GM19240 (cell line): ENCODE data around the gene FRMPD1.
A peak's percentile ranks its signal among the peaks of the same experiment; 100 is the strongest.
"Not testable (repeated sequence)": the region's sequence is repeated elsewhere in the genome, so short reads cannot be mapped to it uniquely, and the experiment has no call there.

Experiments used
- DNase-seq: peaks from one replicate; pipeline ENCODE4 v3.0.0; 2011; ENCODE audit warnings: low spot score; ENCODE audit not compliant: insufficient read length

The FRMPD1 gene, protein sequence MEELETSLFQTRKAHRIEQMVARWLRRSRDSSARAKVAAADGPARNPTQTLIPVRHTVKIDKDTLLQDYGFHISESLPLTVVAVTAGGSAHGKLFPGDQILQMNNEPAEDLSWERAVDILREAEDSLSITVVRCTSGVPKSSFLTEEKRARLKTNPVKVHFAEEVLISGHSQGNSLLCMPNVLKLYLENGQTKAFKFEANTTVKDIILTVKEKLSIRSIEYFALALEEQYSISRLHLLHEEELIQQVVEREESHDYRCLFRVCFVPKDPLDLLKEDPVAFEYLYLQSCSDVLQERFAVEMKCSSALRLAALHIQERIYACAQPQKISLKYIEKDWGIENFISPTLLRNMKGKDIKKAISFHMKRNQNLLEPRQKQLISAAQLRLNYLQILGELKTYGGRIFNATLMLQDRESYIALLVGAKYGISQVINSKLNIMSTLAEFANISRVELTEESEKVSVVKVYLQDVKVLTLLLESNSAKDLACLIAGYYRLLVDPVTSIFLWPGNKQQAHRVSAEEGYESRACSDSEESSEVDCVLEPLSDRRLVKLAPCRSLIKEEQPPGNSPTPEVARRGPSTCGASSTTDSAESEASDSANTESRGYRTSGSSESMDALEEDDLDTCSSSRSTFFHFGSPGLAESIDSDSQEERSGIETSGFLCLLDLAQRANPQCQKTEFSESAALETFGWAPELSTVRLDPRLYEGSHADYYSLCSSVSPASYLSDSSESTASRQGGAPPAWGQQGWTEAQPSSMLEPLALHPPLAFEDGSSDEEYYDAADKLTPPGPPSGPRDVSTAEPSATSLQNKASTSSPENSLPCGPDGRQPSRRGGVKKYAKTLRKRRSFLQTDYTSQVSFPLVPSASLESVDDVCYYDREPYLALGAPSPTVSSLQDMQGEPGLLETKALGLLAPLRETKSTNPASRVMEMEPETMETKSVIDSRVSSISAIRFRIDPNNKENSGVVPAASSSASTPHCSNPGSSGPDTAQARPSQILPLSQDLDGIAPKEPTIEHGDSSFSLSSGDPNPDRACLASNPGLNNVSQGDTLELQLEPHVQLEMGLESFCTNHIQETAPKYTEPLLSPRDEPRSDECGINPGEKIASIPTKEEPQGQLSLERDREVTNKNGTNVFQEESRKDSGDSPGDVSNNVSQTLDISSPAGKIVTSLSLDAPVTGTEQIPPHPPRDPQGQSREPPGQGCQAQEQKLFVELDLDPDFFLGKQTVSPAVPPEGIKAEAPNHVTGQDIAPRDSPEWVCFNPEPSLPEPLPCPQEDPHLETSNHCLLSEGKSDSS (N-terminal part only)

DNA sequence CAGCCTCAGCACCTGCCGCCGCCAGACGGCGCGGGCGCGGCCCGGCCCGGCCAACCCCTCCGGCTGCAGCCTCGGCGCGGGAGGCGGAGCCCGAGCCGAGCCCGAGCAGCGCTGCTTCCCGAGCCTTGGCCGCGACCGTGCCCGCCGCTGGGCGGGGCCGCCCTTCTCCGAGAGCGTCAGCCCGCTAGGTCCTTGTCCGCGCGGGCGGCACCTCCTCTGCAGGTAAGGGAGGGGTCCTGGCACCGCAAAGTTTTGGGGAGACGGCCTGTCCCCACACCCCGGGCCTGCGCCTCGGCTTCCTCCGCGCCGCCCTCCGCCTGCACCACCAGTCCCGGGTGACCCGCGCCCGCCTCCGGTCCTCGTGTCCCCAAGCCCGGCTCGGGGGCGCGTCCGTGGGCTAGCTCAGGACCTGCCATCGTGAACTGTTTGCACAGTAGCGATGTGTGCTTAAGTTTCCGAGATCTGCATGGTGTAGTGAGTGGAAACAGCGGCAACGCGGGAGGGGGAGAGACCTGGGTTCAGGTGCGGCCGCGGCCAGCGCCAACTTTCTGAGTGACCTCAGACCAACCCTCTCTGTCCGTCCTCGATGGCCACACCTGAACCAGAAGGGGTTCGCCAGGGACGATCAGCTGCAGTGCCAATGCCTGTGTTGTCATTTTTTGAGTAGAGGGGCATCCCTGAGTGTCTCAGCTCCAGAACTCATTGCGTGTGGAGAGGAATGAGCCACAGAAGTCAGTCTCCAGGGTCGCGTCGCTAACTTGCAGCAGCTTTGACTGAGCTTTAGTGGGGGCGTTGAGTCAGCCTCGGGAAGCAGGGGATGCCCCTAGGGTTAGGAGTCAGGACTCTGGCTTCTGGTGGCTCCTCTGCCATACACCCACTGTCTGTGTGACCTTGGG lies at the start of gene FRMPD1:
Gene FRMPD1 (plus strand): TSS at position 82 of the 896 bp plus-strand sequence. CDS start 41,688 bp downstream, outside the sequence.
- peak; percentile 48 for DNase-seq

GRCh38 chr9:37602061-37602460 lies 48.7 kb upstream of the FRMPD1 start:
- not testable (repeated sequence) for DNase-seq

DNA sequence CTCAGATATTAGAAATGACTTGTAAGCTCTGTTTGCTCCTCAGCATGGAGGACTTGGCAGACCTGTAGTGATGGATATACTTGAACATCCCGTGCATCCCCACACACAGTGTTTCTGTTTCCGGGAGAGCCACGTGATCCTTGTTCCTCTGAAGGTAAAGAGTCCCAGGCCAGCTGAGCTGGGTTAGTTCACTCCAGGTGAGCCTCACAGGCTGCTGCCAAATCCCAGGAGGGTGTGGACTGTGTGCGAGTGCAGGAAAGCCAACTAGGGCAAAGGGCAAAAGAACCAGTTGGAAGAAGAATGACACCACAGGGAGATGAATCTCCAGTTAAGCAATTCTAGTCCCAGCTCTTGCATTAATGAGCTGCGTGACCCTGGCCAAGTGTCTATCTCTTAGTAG lies 47.9 kb upstream of the FRMPD1 start:
- no peak for DNase-seq

DNA sequence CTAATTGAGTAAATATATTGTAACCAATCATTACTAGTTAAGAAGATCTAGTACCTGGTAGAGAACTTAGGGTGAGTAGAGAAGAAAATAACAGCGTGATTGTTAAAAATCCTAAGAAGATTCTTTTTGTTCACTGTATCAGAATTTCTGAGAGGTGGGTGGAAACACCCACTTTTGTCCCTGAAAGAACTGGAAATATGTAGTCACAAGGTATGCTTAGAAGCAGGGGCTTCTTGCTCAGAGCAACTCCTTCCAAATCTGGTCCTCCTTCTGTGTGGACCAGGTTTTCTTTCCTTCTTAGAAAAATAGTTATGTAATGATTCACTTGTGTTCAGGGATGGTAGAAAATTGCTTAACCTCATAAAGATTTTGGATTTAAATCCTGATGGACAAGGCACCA lies 46.5 kb upstream of the FRMPD1 start:
- DNase-seq = no peak

DNA sequence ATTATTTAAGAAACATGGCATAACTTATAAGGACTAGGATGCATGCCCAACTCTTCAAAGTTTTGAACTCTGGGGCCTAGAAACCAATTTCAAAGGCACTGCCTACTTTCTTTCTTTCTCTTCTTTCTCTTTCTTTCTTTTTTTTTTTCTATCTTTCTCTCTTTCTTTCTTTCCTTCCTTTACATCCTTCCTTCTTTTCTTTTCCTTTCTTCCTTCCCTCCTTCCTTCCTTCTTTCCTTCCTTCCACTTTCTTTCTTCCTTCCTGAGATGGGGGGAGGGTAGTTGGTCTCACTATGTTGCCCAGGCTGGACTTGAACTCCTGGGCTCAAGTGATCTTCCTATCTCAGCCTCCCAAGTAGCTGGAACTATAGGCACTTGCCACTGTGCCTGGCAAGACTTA lies 42.5 kb upstream of the FRMPD1 start:
- no peak for DNase-seq

GRCh38 chr9:37609735-37610397 lies 40.9 kb upstream of the FRMPD1 start:
- DNase-seq = no peak

DNA sequence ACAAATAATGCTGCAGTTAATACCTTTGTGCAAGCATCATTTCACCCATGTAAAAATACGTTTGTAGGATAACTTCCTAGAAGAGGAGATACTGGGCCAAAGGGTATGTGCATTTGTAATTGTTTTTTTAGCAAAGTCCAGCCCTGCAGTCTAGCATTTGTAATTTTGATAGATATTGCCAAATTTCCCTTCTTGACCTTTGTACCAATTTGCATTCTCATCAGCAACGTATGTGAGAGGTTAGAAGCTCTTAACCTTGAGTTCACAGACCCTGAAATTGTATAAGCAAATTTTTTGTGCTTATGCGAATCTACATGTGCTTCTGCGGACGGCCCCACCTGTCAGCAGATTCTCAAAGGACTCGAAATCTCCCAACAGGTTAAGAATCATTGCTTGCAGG lies 39.7 kb upstream of the FRMPD1 start:
- no peak for DNase-seq

GRCh38 chr9:37611961-37612360 lies 38.8 kb upstream of the FRMPD1 start:
- DNase-seq = no peak

DNA sequence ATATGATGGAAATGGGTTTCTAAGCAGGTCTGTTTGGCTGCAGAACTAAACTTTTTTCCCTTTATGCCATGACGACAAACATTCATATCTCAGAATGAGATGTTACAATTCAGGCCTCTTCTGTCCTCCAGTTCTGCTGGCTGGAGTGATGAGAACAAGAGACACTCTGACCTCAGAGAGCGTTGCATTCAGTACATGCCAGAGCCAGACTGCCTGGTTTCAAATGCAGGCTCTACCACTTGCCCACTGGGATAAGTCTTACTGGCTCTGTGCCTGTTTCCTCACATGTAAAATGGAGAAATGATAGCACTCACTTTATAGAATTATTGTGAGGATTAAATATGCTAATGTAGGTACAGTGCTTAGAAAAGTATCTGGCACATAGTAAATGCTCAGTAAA lies 33.6 kb upstream of the FRMPD1 start:
- no peak for DNase-seq

GRCh38 chr9:37617832-37618231 lies 32.9 kb upstream of the FRMPD1 start:
- DNase-seq = no peak

- no peak for DNase-seq
Observed at GRCh38 chr9:37618817-37619216, 31.9 kb upstream of the FRMPD1 start.

DNA sequence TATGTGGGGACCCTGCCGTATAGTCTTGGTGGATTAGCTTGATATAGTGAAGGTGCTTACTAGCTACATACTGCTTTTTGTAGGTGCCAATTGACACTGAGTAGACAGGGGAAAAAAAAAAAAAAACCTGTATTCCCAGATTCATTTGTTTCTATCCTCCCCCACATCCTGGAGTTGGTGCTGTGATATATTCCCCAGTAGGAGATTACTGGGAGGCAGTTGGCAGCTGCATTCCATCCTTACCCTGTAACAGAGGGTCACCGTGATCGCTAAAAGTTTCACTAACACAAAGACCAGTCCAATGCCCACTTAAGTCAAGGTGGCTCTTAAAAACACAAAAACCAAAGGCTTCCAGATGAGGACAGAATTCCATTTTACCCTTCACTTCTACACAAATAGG lies 30.9 kb upstream of the FRMPD1 start:
- no peak for DNase-seq

GRCh38 chr9:37620396-37620795 lies 30.4 kb upstream of the FRMPD1 start:
- DNase-seq = no peak

DNA sequence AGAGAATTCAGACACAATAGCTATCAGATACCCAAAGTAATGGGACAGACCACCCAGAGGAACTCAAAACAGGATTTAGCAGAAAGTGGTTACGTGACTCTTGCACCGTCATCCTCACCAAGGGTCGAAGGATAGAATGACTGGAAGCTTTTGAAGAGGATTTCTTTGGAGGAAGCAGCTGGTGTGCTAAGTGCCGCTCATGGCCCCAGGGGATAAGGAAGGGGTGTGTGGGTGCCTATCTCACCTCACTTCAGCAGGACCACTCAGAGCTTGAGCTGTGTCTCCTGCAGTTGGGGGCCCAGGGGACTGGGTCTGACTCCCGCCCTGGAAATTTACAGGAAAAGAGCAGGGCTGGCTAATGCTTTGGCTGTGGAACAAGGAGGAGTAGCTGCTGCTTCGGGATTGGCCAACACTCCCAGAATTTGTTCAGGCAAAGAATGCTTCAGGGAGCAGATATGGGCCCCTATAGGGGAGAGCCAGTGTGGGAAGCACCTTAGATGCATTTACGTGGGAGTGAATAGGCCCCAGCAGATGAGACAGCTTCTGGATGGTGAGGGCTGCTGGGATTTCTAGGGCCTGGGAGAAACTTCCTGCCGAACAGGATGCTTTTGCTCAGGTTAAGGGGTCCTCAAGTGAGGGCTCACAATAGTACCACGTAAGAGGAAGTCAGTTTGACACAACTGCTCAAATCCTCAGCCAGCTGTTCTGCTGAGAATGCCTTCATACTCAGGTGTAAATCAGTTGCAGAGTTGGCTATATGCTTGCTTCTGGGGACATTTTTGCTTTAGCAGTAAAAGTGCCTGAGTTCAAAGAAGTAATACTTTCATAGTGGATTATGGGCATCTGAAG lies 29.3 kb upstream of the FRMPD1 start:
- no peak for DNase-seq

DNA sequence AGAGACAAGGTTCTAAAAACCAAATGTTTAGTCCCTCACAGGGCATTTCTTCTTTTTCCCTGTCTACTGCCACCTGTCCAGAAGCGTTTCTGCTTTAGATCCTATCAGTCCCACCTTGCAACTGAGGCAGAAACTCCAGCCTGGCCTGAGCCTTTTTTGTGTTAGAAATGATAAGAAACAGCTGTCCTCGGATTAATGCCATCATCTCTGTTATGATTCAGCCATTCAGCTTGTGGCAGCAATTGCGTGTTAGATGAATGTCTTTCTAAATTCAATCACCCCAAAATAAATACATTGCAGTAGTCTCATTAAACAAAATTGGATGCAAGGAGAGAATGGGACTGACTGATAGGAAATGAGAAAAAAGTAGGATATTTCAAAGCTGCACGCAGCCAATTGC lies 28.3 kb upstream of the FRMPD1 start:
- no peak for DNase-seq

DNA sequence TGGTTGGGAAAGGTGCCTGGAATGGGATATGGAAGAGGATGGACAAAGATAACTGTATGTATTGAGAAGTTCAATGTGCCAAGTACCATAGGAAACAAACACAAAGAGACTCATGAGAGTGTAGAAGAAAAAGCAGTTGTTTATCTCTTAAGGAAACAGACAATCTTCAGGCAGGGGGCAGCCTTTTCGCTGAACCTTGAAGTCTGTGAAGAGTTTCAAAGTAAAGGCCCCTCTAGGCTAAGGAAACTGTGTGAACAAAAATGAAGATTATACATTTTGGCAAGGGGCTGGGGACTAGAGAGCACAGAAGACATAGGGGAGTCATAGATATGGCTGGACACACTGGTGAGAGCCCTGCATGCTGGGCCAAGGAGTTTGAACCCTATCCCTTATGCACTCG lies 27.5 kb upstream of the FRMPD1 start:
- DNase-seq = no peak

GRCh38 chr9:37624073-37624472 lies 26.7 kb upstream of the FRMPD1 start:
- DNase-seq = no peak

DNA sequence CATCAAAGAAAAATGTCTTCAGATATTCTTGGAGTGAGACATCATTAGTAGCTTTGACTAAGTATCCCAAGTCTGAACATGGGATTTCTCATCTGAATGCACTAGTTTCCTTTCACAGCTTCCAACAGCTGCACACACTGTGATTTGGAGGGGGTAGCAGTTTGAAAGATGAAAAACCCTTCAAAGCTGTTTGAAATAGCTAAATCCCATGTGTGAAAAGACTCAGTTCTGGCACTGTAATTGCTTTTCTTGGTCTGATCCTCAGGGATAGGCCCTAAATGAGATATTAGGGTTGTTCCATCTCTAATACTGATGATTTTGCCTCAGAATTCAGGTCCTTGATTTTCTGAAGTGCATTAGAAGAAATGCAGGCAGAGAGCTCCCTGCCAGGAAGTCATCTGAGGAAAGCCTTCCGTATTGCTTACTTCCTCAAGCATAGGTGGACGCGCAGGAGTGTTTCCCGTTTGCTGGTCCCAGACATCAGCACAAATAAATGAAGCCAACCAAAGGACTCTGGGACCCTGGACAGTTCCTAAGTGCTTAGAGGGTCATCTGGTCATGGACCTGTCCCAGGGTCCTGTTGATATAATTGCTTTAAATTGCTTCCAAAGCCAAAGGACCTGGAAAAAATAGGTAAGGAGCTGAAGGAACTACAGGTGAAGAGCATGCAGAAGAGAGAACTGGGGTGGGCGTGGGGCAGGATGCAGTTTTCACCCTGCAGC lies 25.6 kb upstream of the FRMPD1 start:
- DNase-seq = no peak

DNA sequence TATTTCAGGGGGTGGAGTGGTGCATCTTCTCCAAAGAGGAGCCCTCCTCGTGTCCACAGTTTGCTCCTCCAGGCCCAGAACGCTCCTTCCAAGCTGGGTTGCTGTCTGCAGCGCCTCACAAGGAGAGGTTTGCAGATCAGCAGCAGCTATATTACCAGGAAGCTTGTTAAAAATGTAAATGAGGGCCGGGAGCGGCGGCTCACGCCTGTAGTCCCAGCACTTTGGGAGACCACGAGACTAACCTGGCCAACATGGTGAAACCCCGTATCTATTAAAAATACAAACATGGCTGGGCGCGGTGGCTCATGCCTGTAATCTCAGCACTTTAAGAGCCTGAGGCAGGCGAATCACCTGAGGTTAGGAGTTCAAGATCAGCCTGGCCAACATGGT lies 25.0 kb upstream of the FRMPD1 start:
- no peak for DNase-seq
